Fibroblast of lung (primary cell): ENCODE data around the gene TMEM131L. TPM values are rescaled to one million over a fixed set of nuclear protein-coding genes. Genes with fewer than 3 reads are reported as not detected.

ENCODE experiments used
- DNase-seq, 2 donors: peaks; one replicate each; pipeline versions ENCODE4 v3.0.0 to v3.0.0-alpha.2; 2010; ENCODE audit warnings: low read depth in 2 of 2
- H2AFZ ChIP-seq: 2 replicates; pipeline ENCODE4 v1.5.1; 2012; ENCODE audit warnings: low read length, control low read depth, inconsistent platforms
- H3K27ac ChIP-seq: 2 replicates; pipeline ENCODE4 v1.5.1; 2011; ENCODE audit warnings: low read length, control low read depth; ENCODE audit not compliant: insufficient read depth
- H3K27me3 ChIP-seq: 2 replicates; pipeline ENCODE4 v1.5.1; 2011; ENCODE audit warnings: mild to moderate bottlenecking, low read length; ENCODE audit not compliant: control insufficient read depth, insufficient read depth
- H3K36me3 ChIP-seq: 2 replicates; pipeline ENCODE4 v1.5.1; 2011; ENCODE audit warnings: low read length; ENCODE audit not compliant: control insufficient read depth, insufficient read depth
- H3K4me1 ChIP-seq: 2 replicates; pipeline ENCODE4 v1.5.1; 2011; ENCODE audit warnings: low read length; ENCODE audit not compliant: control insufficient read depth, insufficient read depth; ENCODE audit errors: extremely low read depth
- H3K4me2 ChIP-seq: 2 replicates; pipeline ENCODE4 v1.5.1; 2011; ENCODE audit warnings: low read length, control low read depth; ENCODE audit not compliant: insufficient read depth; ENCODE audit errors: extremely low read depth
- H3K4me3 ChIP-seq, 4 experiments: fragments of 200-600 bp in 1 of 4; sonication (generic) in 1 of 4; replicated peaks in 1 of 4; 2 replicates each; pipeline ENCODE4 v1.5.1; 2011 to 2016; ENCODE audit warnings: low read length in 4 of 4, low read depth in 3 of 4, mild to moderate bottlenecking in 3 of 4, control low read depth in 2 of 4, inconsistent platforms in 1 of 4, mixed read lengths in 1 of 4; ENCODE audit not compliant: insufficient read depth in 1 of 4; ENCODE audit errors: control extremely low read depth in 1 of 4
- H3K79me2 ChIP-seq: 2 replicates; pipeline ENCODE4 v1.5.1; 2012; ENCODE audit warnings: mild to moderate bottlenecking, low read length, inconsistent platforms; ENCODE audit not compliant: control insufficient read depth, insufficient read depth
- H3K9ac ChIP-seq: 2 replicates; pipeline ENCODE4 v1.5.1; 2011; ENCODE audit warnings: mild to moderate bottlenecking, low read length, control low read depth; ENCODE audit not compliant: insufficient read depth
- H3K9me3 ChIP-seq: 2 replicates; pipeline ENCODE4 v1.5.1; 2012; ENCODE audit warnings: low read depth, low read length; ENCODE audit not compliant: control insufficient read depth, insufficient read depth
- H4K20me1 ChIP-seq: 2 replicates; pipeline ENCODE4 v1.5.1; 2011; ENCODE audit warnings: low read length; ENCODE audit not compliant: control insufficient read depth, insufficient read depth; ENCODE audit errors: extremely low read depth
- CTCF ChIP-seq, 2 donors: IDR thresholded peaks in 1 of 2; conservative IDR thresholded peaks in 1 of 2; 1 replicate in 1 of 2; 2 replicates in 1 of 2; pipeline ENCODE4 v1.5.1; 2011 to 2012; ENCODE audit warnings: low read length in 2 of 2, control low read depth in 1 of 2, inconsistent platforms in 1 of 2, low read depth in 1 of 2, mild to moderate bottlenecking in 1 of 2
- EZH2 ChIP-seq: IDR thresholded peaks from 2 replicates; pipeline ENCODE4 v1.5.1; 2012; ENCODE audit warnings: low read length, control low read depth, mild to moderate bottlenecking; ENCODE audit errors: missing control alignments
- polyA plus RNA-seq, 2 donors: library from polyadenylated mRNA; depleted of rRNA in 1 of 2; stranded (reverse) in 1 of 2; unstranded in 1 of 2; fragments of >200 nt; gene quantifications; 2 replicates each; pipeline ENCODE4 v1.2.1, GENCODE V29; 2011 to 2012; ENCODE audit warnings: missing spikeins in 1 of 2
- total RNA-seq: library from RNA; depleted of rRNA; stranded (reverse); fragments of >200 nt; gene quantifications from 2 replicates; pipeline ENCODE4 v1.2.1, GENCODE V29; 2014

TMEM131L gene
- total and polyA plus RNA-seq, 2 donors (not counting 1 experiment from before 2014, with no cell fraction given) = 7.7 to 15.0 TPM

DNA sequence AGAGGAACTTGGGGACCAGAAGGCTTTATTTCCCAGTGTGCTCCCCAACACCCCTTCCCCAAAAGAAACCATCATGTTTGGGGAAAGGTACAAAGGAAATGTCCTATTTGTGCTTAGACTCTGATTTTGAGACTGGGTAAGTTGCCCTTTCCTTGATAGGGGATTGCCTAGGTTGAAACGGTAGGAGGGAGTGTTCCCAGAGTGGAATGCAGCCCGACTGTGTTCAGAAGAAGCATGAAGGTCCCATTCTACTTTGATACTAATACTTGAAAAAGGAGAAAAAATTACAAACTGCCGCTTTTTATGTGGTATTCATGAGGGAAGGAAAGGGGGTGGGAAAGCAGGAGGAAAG lies 32.4 kb upstream of the TMEM131L start:
- Histone ChIP-seq H4K20me1 (no peaks in the 10 kb centered on the region), H3K9ac (no peak overlapping the region), H3K4me3 (no peak overlapping the region), H3K27ac (no peak overlapping the region), H3K27me3 (no peaks in the 10 kb centered on the region), H3K9me3 (no peaks in the 10 kb centered on the region), H3K79me2 (no peaks in the 10 kb centered on the region), H3K4me2 (no peak overlapping the region), H3K36me3 (no peaks in the 10 kb centered on the region), H3K4me1 (no peaks in the 10 kb centered on the region), H2AFZ (no peak overlapping the region)
- no peak for TF ChIP-seq CTCF (conservative IDR thresholded peaks at IDR 0.05 in 1 of 2, IDR thresholded peaks at IDR 0.05 in 1 of 2; ENCODE audit: low read depth in 1 of 2, low read length in 2 of 2)
- no peak for TF ChIP-seq EZH2
- DNase-seq = no peak

DNA sequence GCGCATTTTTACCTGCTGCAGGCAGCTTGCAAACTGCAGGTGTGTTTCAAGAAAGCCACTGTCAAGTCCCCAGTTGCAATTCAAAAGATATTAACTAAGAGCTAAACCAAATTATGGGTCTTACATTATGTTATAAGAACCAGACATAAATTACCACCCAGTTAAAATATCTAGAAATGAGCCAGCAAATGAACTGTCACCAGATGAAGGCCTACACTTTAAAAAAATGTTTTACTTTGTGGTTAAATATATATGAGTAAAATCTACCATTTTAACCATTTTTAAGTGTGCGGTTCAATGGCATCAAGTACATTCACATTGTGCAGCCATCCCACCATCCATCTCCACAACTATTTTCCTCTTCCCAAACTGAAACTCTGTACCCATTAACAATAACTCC lies 32.0 kb upstream of the TMEM131L start:
- H3K27me3 ChIP-seq = no peaks in the 10 kb centered on the region
- H4K20me1 ChIP-seq = no peaks in the 10 kb centered on the region
- H3K36me3 ChIP-seq = no peaks in the 10 kb centered on the region
- no peaks in the 10 kb centered on the region for H3K4me1 ChIP-seq
- H3K9ac ChIP-seq = no peak overlapping the region
- H3K9me3 ChIP-seq = no peaks in the 10 kb centered on the region
- no peaks in the 10 kb centered on the region for H3K79me2 ChIP-seq
- no peak overlapping the region for H3K4me3 ChIP-seq
- H3K4me2 ChIP-seq = no peak overlapping the region
- no peak overlapping the region for H3K27ac ChIP-seq
- no peak for TF ChIP-seq EZH2
- TF ChIP-seq CTCF (conservative IDR thresholded peaks at IDR 0.05 in 1 of 2, IDR thresholded peaks at IDR 0.05 in 1 of 2; ENCODE audit: low read depth in 1 of 2, low read length in 2 of 2) = no peak
- DNase-seq = no peak
- no peak overlapping the region for H2AFZ ChIP-seq

GRCh38 chr4:153438916-153439756 lies 27.0 kb upstream of the TMEM131L start:
- H3K79me2 ChIP-seq = no peaks in the 10 kb centered on the region
- DNase-seq = no peak
- no peak overlapping the region for H3K4me3 ChIP-seq
- H2AFZ ChIP-seq = no peak overlapping the region
- H3K4me1 ChIP-seq = no peaks in the 10 kb centered on the region
- H3K27ac ChIP-seq = no peak overlapping the region
- no peaks in the 10 kb centered on the region for H3K36me3 ChIP-seq
- TF ChIP-seq CTCF (conservative IDR thresholded peaks at IDR 0.05 in 1 of 2, IDR thresholded peaks at IDR 0.05 in 1 of 2; ENCODE audit: low read depth in 1 of 2, low read length in 2 of 2) = no peak
- TF ChIP-seq EZH2 = no peak
- H3K9me3 ChIP-seq = no peaks in the 10 kb centered on the region
- no peak overlapping the region for H3K4me2 ChIP-seq
- no peak overlapping the region for H3K9ac ChIP-seq
- no peaks in the 10 kb centered on the region for H3K27me3 ChIP-seq
- no peaks in the 10 kb centered on the region for H4K20me1 ChIP-seq
